ENCODE results near the gene TRAM2.

The TRAM2 gene

DNA sequence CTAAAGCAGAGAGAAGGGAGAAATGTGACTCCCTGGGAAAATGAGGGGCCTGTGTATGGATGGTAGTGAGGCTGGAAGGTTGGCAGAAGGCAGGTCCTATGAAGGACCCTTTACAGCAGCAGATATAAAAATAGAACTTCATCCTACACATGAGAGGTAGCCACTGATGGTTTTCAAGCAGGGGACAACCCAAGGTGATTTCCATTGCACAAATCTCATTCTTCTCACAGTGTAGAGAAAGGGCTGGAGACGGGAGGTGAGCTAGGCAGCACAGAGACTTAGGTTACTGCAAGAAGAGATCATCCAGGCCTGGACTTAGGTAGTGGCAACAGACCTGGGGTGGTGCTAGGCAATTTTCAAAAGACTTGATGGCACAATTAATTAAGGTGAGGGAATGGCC, 30.7 kb downstream of the TRAM2 start:
- no peak for TF ChIP-seq EZH2 (IDR thresholded peaks at IDR 0.05; ENCODE audit: borderline replicate concordance, low read length)
- TF ChIP-seq, protein P1, sequence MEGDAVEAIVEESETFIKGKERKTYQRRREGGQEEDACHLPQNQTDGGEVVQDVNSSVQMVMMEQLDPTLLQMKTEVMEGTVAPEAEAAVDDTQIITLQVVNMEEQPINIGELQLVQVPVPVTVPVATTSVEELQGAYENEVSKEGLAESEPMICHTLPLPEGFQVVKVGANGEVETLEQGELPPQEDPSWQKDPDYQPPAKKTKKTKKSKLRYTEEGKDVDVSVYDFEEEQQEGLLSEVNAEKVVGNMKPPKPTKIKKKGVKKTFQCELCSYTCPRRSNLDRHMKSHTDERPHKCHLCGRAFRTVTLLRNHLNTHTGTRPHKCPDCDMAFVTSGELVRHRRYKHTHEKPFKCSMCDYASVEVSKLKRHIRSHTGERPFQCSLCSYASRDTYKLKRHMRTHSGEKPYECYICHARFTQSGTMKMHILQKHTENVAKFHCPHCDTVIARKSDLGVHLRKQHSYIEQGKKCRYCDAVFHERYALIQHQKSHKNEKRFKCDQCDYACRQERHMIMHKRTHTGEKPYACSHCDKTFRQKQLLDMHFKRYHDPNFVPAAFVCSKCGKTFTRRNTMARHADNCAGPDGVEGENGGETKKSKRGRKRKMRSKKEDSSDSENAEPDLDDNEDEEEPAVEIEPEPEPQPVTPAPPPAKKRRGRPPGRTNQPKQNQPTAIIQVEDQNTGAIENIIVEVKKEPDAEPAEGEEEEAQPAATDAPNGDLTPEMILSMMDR (IDR thresholded peaks at IDR 0.05; ENCODE audit: low read length), result no peak
- Histone ChIP-seq H3F3A (ENCODE audit: insufficient read depth, low read length) (no peaks in the 10 kb centered on the region), H3K4me3 (ENCODE audit: low read depth, low read length, poor library complexity, severe bottlenecking) (no peak overlapping the region), H3K27ac (ENCODE audit: low read depth, low read length, poor library complexity, severe bottlenecking) (peak overlapping the region; percentile 99), H3K4me2 (ENCODE audit: low read length) (peak overlapping the region; percentile 48), H3K9ac (ENCODE audit: low read length) (peak overlapping the region; percentile 48; the same call in 1 of the 2 replicates), H3K9me3 (ENCODE audit: low read length) (no peaks in the 10 kb centered on the region), H2AFZ (ENCODE audit: low read length) (no peak overlapping the region), H3K36me3 (ENCODE audit: insufficient read depth, low read length) (peaks cover 7% of the 10 kb centered on the region; the same call in 1 of the 2 replicates), H3K79me2 (ENCODE audit: insufficient read depth, low read length) (peaks cover 83% of the 10 kb centered on the region), H4K20me1 (ENCODE audit: insufficient read depth, low read length) (no peaks in the 10 kb centered on the region), H3K27me3 (ENCODE audit: insufficient read depth, low read length) (no peaks in the 10 kb centered on the region), H3K9me2 (ENCODE audit: low read depth, low read length) (no peaks in the 10 kb centered on the region), H3K4me1 (ENCODE audit: insufficient read depth, low read length, severe bottlenecking) (peaks cover 99% of the 10 kb centered on the region)

GRCh38 chr6:52545406-52546119, 31.3 kb downstream of the TRAM2 start:
- Histone ChIP-seq H3K4me3 (ENCODE audit: low read depth, low read length, poor library complexity, severe bottlenecking) (no peak overlapping the region), H3K9me3 (ENCODE audit: low read length) (no peaks in the 10 kb centered on the region), H3K27ac (ENCODE audit: low read depth, low read length, poor library complexity, severe bottlenecking) (peak overlapping the region; percentile 99), H3K9me2 (ENCODE audit: low read depth, low read length) (no peaks in the 10 kb centered on the region), H4K20me1 (ENCODE audit: insufficient read depth, low read length) (no peaks in the 10 kb centered on the region), H3K27me3 (ENCODE audit: insufficient read depth, low read length) (no peaks in the 10 kb centered on the region), H3K9ac (ENCODE audit: low read length) (peak overlapping the region; percentile 48; the same call in 1 of the 2 replicates), H2AFZ (ENCODE audit: low read length) (no peak overlapping the region), H3K79me2 (ENCODE audit: insufficient read depth, low read length) (peaks cover 84% of the 10 kb centered on the region), H3K4me2 (ENCODE audit: low read length) (peak overlapping the region; percentile 48; the same call in 1 of the 2 replicates), H3K4me1 (ENCODE audit: insufficient read depth, low read length, severe bottlenecking) (peaks cover 99% of the 10 kb centered on the region), H3K36me3 (ENCODE audit: insufficient read depth, low read length) (peaks cover 7% of the 10 kb centered on the region; the same call in 1 of the 2 replicates), H3F3A (ENCODE audit: insufficient read depth, low read length) (no peaks in the 10 kb centered on the region)
- TF ChIP-seq, protein P1 (IDR thresholded peaks at IDR 0.05; ENCODE audit: low read length), result no peak
- no peak for TF ChIP-seq EZH2 (IDR thresholded peaks at IDR 0.05; ENCODE audit: borderline replicate concordance, low read length)

DNA sequence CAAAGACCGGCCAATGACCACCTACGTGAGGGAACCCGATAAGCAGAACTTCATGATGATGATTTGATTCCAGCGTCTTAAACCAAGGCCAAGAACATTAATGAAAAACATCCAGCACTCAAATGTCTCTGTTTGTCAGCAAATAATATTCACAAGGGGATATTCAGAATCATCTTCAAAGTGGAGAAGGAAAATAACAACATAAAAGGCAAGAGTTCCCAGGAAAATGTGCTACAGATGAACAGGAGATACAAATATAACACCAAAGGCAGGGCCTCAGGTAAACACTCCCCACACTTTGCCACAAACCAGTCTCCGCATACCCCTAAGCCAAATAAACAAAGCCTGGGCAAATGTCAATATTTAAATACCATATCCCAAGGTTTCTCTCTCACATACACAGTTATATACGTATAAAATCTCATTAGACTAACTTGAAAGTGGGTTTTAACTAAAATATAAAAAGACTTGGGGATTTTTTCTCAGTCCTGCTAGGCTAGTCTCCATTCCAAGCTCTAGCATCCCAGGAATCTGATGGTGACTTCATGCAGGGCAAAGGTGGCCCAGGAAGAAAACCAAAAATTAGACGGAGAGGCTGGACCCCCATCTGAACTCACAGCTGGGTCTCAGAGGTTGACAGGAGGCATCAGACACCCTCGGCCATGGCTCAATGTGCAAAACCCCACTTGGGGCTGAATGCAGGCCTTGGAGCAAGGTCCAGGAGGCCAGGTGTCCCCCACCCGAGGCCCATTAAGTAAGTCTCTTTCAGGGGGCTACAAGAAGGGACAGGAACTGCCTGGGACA, 32.1 kb downstream of the TRAM2 start:
- Histone ChIP-seq H3K9me2 (ENCODE audit: low read depth, low read length) (no peaks in the 10 kb centered on the region), H3K79me2 (ENCODE audit: insufficient read depth, low read length) (peaks cover 87% of the 10 kb centered on the region), H3F3A (ENCODE audit: insufficient read depth, low read length) (no peaks in the 10 kb centered on the region), H3K27me3 (ENCODE audit: insufficient read depth, low read length) (no peaks in the 10 kb centered on the region), H3K27ac (ENCODE audit: low read depth, low read length, poor library complexity, severe bottlenecking) (peak overlapping the region; percentile 99), H3K9ac (ENCODE audit: low read length) (no peak overlapping the region; the same call in 1 of the 2 replicates), H3K36me3 (ENCODE audit: insufficient read depth, low read length) (peaks cover 7% of the 10 kb centered on the region; the same call in 1 of the 2 replicates), H3K4me1 (ENCODE audit: insufficient read depth, low read length, severe bottlenecking) (peaks cover 99% of the 10 kb centered on the region), H4K20me1 (ENCODE audit: insufficient read depth, low read length) (no peaks in the 10 kb centered on the region), H3K4me2 (ENCODE audit: low read length) (peak overlapping the region; percentile 20; the same call in 1 of the 2 replicates), H3K4me3 (ENCODE audit: low read depth, low read length, poor library complexity, severe bottlenecking) (no peak overlapping the region), H3K9me3 (ENCODE audit: low read length) (no peaks in the 10 kb centered on the region), H2AFZ (ENCODE audit: low read length) (no peak overlapping the region)
- TF ChIP-seq EZH2 (IDR thresholded peaks at IDR 0.05; ENCODE audit: borderline replicate concordance, low read length), result no peak
- TF ChIP-seq, protein P1 (IDR thresholded peaks at IDR 0.05; ENCODE audit: low read length), result no peak

All from OCI-LY1 (cell line).